Measurements from ENCODE around the gene SPIB.
"Not testable (repeated sequence)": the region's sequence is repeated elsewhere in the genome, so short reads cannot be mapped to it uniquely, and the experiment has no call there.

Gene SPIB

DNA sequence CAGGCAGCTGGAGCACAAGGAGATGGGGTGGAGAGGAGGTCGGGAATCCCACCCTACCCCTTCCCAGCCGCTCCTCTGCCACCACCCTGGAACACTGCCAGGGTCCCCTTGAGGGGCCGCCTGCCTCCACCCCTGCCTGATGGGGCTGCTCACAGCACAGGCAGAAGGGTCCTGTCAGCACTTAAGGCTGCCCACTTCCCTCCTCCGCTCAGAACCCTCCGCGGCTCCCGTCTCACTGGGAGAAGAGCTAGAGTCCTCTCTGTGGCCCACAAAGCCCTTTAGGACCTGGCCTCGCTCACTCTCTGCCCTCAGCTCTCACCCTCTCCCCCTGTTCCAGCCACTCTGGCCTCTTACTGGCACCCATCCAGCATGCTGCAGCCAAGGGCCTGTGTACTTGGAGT is 38.0 kb upstream of the SPIB start:
- H3K9me3 ChIP-seq (ENCODE audit: control insufficient read depth, low read length): no peaks in the 10 kb centered on the region
- H3K36me3 ChIP-seq (ENCODE audit: control insufficient read depth, insufficient read depth, low read length): peaks cover 58% of the 10 kb centered on the region
- no peaks in the 10 kb centered on the region for H3K27me3 ChIP-seq (replicated peaks; ENCODE audit: control insufficient read depth, insufficient read depth, low read length, poor library complexity, severe bottlenecking)
- H3K27ac ChIP-seq (ENCODE audit: insufficient read depth, low read length, poor library complexity, severe bottlenecking): no peak overlapping the region
- DNase-seq: no peak
- peaks cover 8% of the 10 kb centered on the region for H3K4me1 ChIP-seq (ENCODE audit: control insufficient read depth, insufficient read depth, low read length, poor library complexity, severe bottlenecking)
- H3K4me3 ChIP-seq (ENCODE audit: insufficient read depth, low read depth, low read length, poor library complexity, severe bottlenecking): no peak overlapping the region

DNA sequence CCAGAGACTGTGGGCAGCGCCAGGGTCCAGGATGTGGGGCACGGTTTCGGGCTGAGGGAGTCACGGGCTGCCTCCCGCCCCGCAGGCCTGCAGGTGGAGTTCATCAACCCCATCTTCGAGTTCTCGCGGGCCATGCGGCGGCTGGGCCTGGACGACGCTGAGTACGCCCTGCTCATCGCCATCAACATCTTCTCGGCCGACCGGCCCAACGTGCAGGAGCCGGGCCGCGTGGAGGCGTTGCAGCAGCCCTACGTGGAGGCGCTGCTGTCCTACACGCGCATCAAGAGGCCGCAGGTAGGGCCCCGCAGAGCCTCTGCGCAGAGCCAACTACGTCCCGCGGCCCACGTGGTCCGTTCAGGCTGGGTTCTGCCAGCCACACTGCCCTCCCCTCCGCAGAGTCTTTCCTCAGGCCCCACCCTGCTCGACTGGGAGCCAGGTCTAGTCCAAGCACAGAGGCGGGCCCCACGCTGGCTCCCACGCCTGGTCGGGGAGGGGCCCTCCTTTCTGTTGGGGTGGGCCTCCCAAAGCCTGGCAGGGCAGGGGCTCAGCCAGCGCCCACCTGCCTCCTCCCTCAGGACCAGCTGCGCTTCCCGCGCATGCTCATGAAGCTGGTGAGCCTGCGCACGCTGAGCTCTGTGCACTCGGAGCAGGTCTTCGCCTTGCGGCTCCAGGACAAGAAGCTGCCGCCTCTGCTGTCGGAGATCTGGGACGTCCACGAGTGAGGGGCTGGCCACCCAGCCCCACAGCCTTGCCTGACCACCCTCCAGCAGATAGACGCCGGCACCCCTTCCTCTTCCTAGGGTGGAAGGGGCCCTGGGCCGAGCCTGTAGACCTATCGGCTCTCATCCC is 36.6 kb upstream of the SPIB start:
- H3K4me1 ChIP-seq (ENCODE audit: control insufficient read depth, insufficient read depth, low read length, poor library complexity, severe bottlenecking): peaks cover 8% of the 10 kb centered on the region
- peaks cover 58% of the 10 kb centered on the region for H3K36me3 ChIP-seq (ENCODE audit: control insufficient read depth, insufficient read depth, low read length)
- no peak overlapping the region for H3K4me3 ChIP-seq (ENCODE audit: insufficient read depth, low read depth, low read length, poor library complexity, severe bottlenecking)
- H3K27me3 ChIP-seq (replicated peaks; ENCODE audit: control insufficient read depth, insufficient read depth, low read length, poor library complexity, severe bottlenecking): no peaks in the 10 kb centered on the region
- no peaks in the 10 kb centered on the region for H3K9me3 ChIP-seq (ENCODE audit: control insufficient read depth, low read length)
- H3K27ac ChIP-seq (ENCODE audit: insufficient read depth, low read length, poor library complexity, severe bottlenecking): no peak overlapping the region
- no peak for DNase-seq

DNA sequence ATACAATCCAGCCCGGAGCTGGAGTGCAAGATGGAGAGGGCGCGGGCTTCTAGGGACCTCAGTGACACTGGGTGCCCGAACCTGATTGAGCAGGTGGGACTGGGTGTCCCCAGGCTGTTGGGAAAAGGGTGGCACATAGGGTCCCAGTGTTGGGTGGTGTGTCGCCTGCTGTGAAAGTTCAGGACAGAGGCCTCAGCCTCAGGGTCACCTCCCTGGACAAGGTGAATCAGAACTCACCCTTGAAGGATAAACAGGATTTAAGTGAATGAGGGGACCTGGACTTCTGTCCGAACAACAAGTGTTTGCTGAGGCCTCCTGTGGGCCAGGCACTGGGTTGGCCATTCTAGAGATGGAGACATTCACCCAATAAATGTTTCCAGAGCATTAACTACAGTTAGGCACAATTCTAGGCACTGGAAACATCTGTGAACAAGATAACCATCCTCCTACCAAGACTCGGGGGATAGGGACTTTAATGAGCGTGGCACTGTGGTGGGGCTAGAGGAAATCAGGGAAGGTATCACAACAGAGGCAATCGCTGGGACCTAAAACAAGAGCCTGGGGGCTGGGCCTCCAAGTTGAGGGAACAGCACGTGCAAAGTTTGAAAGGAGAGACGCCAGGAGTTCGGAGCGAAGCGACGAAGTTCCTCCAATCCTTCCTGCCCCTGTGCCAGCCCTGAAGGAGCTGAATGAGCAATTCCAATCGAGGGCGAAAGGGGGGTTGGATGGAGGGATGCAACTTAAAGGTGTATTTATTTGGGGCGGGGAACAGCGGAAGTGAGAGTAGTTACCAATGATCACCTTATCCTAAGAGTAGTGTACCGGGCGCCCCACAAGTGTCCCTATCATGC is 35.5 kb upstream of the SPIB start:
- Histone ChIP-seq H3K9me3 (ENCODE audit: control insufficient read depth, low read length) (no peaks in the 10 kb centered on the region), H3K27me3 (replicated peaks; ENCODE audit: control insufficient read depth, insufficient read depth, low read length, poor library complexity, severe bottlenecking) (no peaks in the 10 kb centered on the region), H3K4me1 (ENCODE audit: control insufficient read depth, insufficient read depth, low read length, poor library complexity, severe bottlenecking) (peaks cover 8% of the 10 kb centered on the region), H3K27ac (ENCODE audit: insufficient read depth, low read length, poor library complexity, severe bottlenecking) (peak overlapping the region; percentile 67), H3K36me3 (ENCODE audit: control insufficient read depth, insufficient read depth, low read length) (peaks cover 50% of the 10 kb centered on the region), H3K4me3 (ENCODE audit: insufficient read depth, low read depth, low read length, poor library complexity, severe bottlenecking) (peak overlapping the region; percentile 71)
- no peak for DNase-seq

DNA sequence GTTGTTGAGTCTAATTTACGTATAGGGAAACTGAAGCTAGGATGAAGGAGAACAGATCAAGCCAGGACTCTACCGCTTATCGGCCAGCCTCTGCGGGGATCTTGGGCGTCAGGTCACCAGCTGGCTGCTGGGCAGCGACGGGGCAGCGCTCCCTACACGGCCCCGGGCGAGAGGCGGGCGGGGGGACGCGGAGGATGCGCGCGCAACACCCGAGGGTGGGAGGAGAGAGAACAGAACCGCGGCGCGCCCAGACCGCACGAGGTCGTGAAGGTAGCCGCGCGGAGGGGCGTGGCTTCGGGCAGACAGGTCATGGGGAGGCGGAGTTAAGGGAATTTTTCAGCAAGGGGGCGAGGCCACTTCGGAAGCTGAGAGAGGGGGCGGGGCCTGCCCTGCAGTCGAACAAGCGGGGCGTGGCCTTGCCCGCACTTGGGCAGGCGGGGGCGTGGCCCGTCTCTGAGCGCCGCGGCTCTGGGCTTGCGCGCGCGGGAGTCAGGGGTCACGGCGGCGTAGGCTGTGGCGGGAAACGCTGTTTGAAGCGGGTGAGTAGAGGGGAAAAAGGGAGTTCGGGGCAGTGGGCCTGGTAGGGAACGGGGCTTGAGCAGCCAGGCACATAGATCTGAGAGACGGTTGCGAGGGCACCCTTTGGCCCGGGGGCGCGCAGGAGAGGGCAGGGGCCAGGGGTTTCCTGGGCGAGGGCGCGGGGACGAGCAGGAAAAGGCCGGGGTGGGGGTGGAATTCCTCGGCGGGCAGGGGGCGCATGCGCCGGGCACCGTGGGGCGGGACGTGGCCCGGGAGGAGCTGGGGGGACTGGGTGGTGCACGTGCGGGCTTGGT is 34.7 kb upstream of the SPIB start, which contains the start of gene POLD1:
Gene POLD1 (plus strand): TSS at position 496 of the 833 bp plus-strand sequence. CDS start 14,505 bp downstream, outside the sequence.
- Histone ChIP-seq H3K4me1 (ENCODE audit: control insufficient read depth, insufficient read depth, low read length, poor library complexity, severe bottlenecking) (peaks cover 8% of the 10 kb centered on the region), H3K27me3 (replicated peaks; ENCODE audit: control insufficient read depth, insufficient read depth, low read length, poor library complexity, severe bottlenecking) (no peaks in the 10 kb centered on the region), H3K36me3 (ENCODE audit: control insufficient read depth, insufficient read depth, low read length) (peaks cover 41% of the 10 kb centered on the region), H3K27ac (ENCODE audit: insufficient read depth, low read length, poor library complexity, severe bottlenecking) (peak within 1 kb of the TSS; percentile 67), H3K9me3 (ENCODE audit: control insufficient read depth, low read length) (no peaks in the 10 kb centered on the region), H3K4me3 (ENCODE audit: insufficient read depth, low read depth, low read length, poor library complexity, severe bottlenecking) (peak within 1 kb of the TSS; percentile 71)
- DNase-seq: peak; percentile 98 to 99 (median 99)

DNA sequence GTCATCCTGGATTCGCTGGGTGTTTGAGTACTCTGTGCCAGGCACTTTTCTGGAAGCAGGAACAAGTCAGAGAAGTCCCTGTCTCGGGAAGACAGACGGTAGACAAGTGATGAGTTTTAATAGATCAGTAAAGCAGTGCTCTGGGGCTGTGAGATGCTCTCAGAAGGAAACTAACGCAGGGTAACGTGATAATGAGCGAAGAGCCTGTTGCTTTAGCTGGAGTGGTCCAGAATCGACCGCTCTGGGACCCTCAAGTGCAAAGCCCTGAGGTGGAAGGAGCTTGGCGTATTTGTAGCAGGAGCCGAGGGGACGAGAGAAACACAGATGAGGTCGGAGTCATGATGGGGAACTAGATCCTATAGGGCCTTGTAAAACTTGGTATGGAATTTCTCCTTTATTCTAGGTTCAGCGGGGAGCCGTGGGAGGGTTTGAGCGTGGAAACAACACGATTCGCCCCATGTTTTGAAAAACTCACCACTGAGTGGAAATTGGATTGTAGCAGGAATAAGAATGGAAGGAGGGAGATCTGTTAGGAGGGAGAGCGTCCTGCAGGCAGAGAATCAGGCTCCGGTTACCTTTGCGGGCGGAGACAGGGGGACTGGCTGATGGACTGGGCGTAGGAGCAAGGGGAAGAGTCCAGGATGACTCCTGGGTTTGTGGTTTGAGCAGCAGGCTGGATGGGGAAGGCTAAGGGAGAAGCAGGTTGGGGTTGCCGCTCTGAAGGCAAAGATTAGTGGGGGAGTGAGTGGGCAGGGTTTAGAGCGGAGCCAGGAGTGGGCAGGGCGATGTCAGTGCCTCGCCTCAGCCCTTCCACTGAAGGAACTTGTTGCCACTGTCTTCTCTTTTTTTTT is 33.8 kb upstream of the SPIB start:
- Histone ChIP-seq H3K27ac (ENCODE audit: insufficient read depth, low read length, poor library complexity, severe bottlenecking) (peak overlapping the region; percentile 67), H3K36me3 (ENCODE audit: control insufficient read depth, insufficient read depth, low read length) (peaks cover 33% of the 10 kb centered on the region), H3K9me3 (ENCODE audit: control insufficient read depth, low read length) (no peaks in the 10 kb centered on the region), H3K4me1 (ENCODE audit: control insufficient read depth, insufficient read depth, low read length, poor library complexity, severe bottlenecking) (peaks cover 8% of the 10 kb centered on the region), H3K4me3 (ENCODE audit: insufficient read depth, low read depth, low read length, poor library complexity, severe bottlenecking) (peak overlapping the region; percentile 71), H3K27me3 (replicated peaks; ENCODE audit: control insufficient read depth, insufficient read depth, low read length, poor library complexity, severe bottlenecking) (no peaks in the 10 kb centered on the region)
- DNase-seq: no peak

DNA sequence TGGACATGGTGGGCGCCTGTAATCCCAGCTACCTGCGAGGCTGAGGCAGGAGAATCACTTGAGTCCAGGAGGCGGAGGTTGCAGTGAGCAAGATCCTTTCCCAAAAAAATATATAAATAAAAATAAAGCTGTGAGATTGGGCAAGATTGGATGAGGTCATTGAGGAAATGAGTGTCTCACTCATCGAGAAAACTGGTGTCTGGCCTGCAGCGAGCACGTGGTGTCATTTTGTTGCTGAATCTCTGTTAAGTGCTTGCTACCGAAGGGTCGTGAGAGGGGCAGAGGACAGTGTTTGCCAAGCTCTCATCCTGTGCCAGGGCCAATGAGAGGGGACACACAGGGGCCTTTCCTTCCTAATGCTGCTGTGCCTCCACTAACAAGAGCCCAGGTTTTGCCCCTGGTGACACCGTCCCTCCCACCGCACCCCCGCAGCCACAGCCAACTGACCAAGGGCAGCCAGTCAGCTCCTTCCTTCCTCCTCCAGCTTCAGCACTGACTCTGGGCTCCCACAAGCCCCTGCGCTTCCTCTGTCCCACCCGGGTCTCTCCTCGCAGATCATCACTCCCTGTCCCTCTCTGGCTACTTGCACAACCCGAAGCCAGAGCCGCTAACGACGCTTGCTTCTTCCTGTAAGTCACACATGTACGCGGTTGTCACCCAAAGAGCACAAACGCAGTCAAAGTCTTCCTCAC is 31.4 kb upstream of the SPIB start:
- no peaks in the 10 kb centered on the region for H3K9me3 ChIP-seq (ENCODE audit: control insufficient read depth, low read length)
- no peaks in the 10 kb centered on the region for H3K27me3 ChIP-seq (replicated peaks; ENCODE audit: control insufficient read depth, insufficient read depth, low read length, poor library complexity, severe bottlenecking)
- H3K27ac ChIP-seq (ENCODE audit: insufficient read depth, low read length, poor library complexity, severe bottlenecking): no peak overlapping the region
- H3K4me3 ChIP-seq (ENCODE audit: insufficient read depth, low read depth, low read length, poor library complexity, severe bottlenecking): no peak overlapping the region
- peaks cover 8% of the 10 kb centered on the region for H3K4me1 ChIP-seq (ENCODE audit: control insufficient read depth, insufficient read depth, low read length, poor library complexity, severe bottlenecking)
- DNase-seq: no peak
- peaks cover 9% of the 10 kb centered on the region for H3K36me3 ChIP-seq (ENCODE audit: control insufficient read depth, insufficient read depth, low read length)

DNA sequence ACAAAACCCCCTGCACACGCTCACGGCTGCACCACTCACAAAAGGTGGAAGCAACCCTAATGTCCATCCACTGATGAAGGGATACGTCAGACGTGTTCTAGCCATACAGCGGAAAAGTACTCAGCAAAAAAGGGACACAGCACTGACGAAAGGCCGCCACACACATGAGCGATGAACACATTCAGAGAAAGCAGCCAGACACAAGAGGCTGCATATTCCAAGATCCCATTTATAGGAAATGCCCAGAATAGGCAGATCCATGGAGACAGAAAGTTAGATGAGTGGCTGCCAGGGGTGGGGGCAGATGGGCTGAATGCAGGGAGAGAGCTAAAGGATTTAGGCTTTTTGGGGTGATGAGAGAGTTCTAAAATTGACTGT is 30.9 kb upstream of the SPIB start:
- Histone ChIP-seq H3K4me1 (ENCODE audit: control insufficient read depth, insufficient read depth, low read length, poor library complexity, severe bottlenecking) (peaks cover 8% of the 10 kb centered on the region), H3K27ac (ENCODE audit: insufficient read depth, low read length, poor library complexity, severe bottlenecking) (no peak overlapping the region), H3K36me3 (ENCODE audit: control insufficient read depth, insufficient read depth, low read length) (peaks cover 4% of the 10 kb centered on the region), H3K4me3 (ENCODE audit: insufficient read depth, low read depth, low read length, poor library complexity, severe bottlenecking) (no peak overlapping the region), H3K27me3 (replicated peaks; ENCODE audit: control insufficient read depth, insufficient read depth, low read length, poor library complexity, severe bottlenecking) (no peaks in the 10 kb centered on the region), H3K9me3 (ENCODE audit: control insufficient read depth, low read length) (no peaks in the 10 kb centered on the region)
- no peak for DNase-seq

DNA sequence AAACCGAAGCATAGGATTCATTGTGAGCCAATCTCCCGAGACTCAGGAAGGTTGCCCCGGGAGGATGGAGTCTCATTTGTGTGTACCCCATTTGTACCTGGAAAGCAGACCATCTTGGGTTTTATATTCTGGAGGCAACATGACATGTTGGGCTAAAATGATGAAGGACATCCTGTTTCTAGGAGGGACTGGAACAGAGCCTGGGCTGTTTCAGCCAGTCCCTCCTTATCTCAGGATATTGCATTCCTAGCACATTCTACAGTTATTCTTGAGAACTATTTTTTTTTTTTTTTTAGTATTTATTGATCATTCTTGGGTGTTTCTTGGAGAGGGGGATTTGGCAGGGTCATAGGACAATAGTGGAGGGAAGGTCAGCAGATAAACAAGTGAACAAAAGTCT is 28.4 kb upstream of the SPIB start:
- H3K4me1 ChIP-seq (ENCODE audit: control insufficient read depth, insufficient read depth, low read length, poor library complexity, severe bottlenecking); H3K4me3 ChIP-seq (ENCODE audit: insufficient read depth, low read depth, low read length, poor library complexity, severe bottlenecking); H3K27ac ChIP-seq (ENCODE audit: insufficient read depth, low read length, poor library complexity, severe bottlenecking); DNase-seq; H3K36me3 ChIP-seq (ENCODE audit: control insufficient read depth, insufficient read depth, low read length); H3K9me3 ChIP-seq (ENCODE audit: control insufficient read depth, low read length); H3K27me3 ChIP-seq (replicated peaks; ENCODE audit: control insufficient read depth, insufficient read depth, low read length, poor library complexity, severe bottlenecking): not testable (repeated sequence)

DNA sequence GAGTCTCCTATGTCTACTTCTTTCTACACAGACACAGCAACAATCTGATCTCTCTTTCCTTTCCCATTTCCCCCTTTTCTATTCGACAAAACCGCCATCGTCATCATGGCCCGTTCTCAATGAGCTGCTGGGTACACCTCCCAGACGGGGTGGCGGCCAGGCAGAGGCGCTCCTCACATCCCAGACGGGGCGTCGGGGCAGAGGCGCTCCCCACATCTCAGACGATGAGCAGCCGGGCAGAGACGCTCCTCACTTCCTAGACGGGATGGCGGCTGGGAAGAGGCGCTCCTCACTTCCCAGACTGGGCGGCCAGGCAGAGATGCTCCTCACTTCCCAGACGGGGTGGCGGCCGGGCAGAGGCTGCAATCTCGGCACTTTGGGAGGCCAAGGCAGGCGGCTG is 27.8 kb upstream of the SPIB start:
- not testable (repeated sequence) for H3K4me3 ChIP-seq (ENCODE audit: insufficient read depth, low read depth, low read length, poor library complexity, severe bottlenecking); H3K27ac ChIP-seq (ENCODE audit: insufficient read depth, low read length, poor library complexity, severe bottlenecking); DNase-seq; H3K4me1 ChIP-seq (ENCODE audit: control insufficient read depth, insufficient read depth, low read length, poor library complexity, severe bottlenecking); H3K36me3 ChIP-seq (ENCODE audit: control insufficient read depth, insufficient read depth, low read length); H3K27me3 ChIP-seq (replicated peaks; ENCODE audit: control insufficient read depth, insufficient read depth, low read length, poor library complexity, severe bottlenecking); H3K9me3 ChIP-seq (ENCODE audit: control insufficient read depth, low read length)

Data from effector memory CD4-positive, alpha-beta T cell (primary cell).